ENCODE results near the gene ARL2BP.

DNA sequence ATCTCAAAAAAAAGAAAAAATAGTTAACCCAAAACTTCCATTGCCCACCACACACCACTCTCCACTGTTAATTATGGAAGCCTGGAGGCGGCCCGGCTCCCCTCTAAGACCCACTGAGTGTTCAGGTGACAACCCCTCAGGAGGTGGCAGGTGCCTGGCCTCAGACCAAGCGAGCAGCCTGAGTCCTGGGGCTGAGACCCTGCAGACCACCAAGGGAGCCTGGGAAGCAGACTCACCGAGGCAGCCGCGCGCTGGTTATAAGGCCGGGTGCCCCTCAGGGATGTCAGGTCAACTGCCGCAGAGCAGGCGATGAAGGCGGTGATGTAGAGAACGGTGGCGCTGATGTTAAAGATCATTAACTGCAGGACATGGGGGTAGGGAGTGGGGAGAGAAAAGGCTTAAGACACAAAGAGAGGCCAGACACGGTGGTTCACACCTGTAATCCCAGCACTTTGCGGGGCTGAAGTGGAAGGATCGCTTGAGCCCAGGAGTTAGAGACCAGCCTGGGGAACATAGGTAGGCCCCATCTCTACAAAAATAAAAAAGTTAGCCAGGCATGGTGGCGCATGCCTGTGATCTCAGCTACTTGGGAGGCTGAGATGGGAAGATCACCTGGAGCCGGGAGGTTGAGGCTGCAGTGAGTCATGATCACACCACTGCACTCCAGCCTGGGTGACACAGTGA, 13.3 kb downstream of the ARL2BP start:
- TF ChIP-seq, protein P1, sequence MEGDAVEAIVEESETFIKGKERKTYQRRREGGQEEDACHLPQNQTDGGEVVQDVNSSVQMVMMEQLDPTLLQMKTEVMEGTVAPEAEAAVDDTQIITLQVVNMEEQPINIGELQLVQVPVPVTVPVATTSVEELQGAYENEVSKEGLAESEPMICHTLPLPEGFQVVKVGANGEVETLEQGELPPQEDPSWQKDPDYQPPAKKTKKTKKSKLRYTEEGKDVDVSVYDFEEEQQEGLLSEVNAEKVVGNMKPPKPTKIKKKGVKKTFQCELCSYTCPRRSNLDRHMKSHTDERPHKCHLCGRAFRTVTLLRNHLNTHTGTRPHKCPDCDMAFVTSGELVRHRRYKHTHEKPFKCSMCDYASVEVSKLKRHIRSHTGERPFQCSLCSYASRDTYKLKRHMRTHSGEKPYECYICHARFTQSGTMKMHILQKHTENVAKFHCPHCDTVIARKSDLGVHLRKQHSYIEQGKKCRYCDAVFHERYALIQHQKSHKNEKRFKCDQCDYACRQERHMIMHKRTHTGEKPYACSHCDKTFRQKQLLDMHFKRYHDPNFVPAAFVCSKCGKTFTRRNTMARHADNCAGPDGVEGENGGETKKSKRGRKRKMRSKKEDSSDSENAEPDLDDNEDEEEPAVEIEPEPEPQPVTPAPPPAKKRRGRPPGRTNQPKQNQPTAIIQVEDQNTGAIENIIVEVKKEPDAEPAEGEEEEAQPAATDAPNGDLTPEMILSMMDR (IDR thresholded peaks at IDR 0.05; ENCODE audit: low read depth, low read length, missing input control), result no peak
- TF ChIP-seq FOXA2 (IDR thresholded peaks at IDR 0.05) (no peak), RAD21 (IDR thresholded peaks at IDR 0.05) (no peak), EGR1 (IDR thresholded peaks at IDR 0.05; ENCODE audit: low read depth in 2 of 2) (no peak), SP1 (IDR thresholded peaks at IDR 0.05) (no peak)
